ENCODE results near the gene MAGI2. TPM values are rescaled to one million over a fixed set of nuclear protein-coding genes. Genes with fewer than 3 reads are reported as not detected.

Gene MAGI2
- total RNA-seq, 1 experiment from 2014 or later = 0.52 TPM

- intact Hi-C loops (cut with micrococcal nuclease; ENCODE audit: unreplicated experiment) = no loop called here
- H3K4me1 Mint-ChIP-seq (ENCODE audit: low read depth, unreplicated experiment) = no peaks in the 10 kb centered on the region
- H3K27me3 Mint-ChIP-seq (ENCODE audit: unreplicated experiment) = no peaks in the 10 kb centered on the region
- H3K36me3 Mint-ChIP-seq (ENCODE audit: insufficient read depth, unreplicated experiment) = no peaks in the 10 kb centered on the region
- no peaks in the 10 kb centered on the region for H3K9me3 Mint-ChIP-seq (ENCODE audit: low read depth, unreplicated experiment)
- BruUV-seq (replicated peaks) = no TSS peak
- H3K27ac Mint-ChIP-seq (ENCODE audit: unreplicated experiment) = no peak overlapping the region
- no peak for TF ChIP-seq CTCF (IDR thresholded peaks at IDR 0.05; ENCODE audit: unreplicated experiment)
- CTCF ChIA-PET = no interaction called here
- no peak for DNase-seq
- H3K4me3 Mint-ChIP-seq (ENCODE audit: low read depth, unreplicated experiment) = no peak overlapping the region
These were observed 33.0 kb downstream of the MAGI2 start for GRCh38 chr7:79420464-79420863.

- Mint-ChIP-seq H3K27ac (ENCODE audit: unreplicated experiment) (no peak overlapping the region), H3K4me1 (ENCODE audit: low read depth, unreplicated experiment) (no peaks in the 10 kb centered on the region), H3K27me3 (ENCODE audit: unreplicated experiment) (no peaks in the 10 kb centered on the region), H3K36me3 (ENCODE audit: insufficient read depth, unreplicated experiment) (no peaks in the 10 kb centered on the region), H3K4me3 (ENCODE audit: low read depth, unreplicated experiment) (no peak overlapping the region), H3K9me3 (ENCODE audit: low read depth, unreplicated experiment) (no peaks in the 10 kb centered on the region)
- no peak for DNase-seq
- BruUV-seq (replicated peaks) = no TSS peak
- intact Hi-C loops (cut with micrococcal nuclease; ENCODE audit: unreplicated experiment) = no loop called here
- TF ChIP-seq CTCF (IDR thresholded peaks at IDR 0.05; ENCODE audit: unreplicated experiment) = no peak
- CTCF ChIA-PET = no interaction called here
These were observed 38.6 kb downstream of the MAGI2 start for GRCh38 chr7:79414910-79415309.

GRCh38 chr7:79412915-79413314 is 40.6 kb downstream of the MAGI2 start:
- Mint-ChIP-seq H3K4me3 (ENCODE audit: low read depth, unreplicated experiment) (no peak overlapping the region), H3K36me3 (ENCODE audit: insufficient read depth, unreplicated experiment) (no peaks in the 10 kb centered on the region), H3K27me3 (ENCODE audit: unreplicated experiment) (no peaks in the 10 kb centered on the region), H3K4me1 (ENCODE audit: low read depth, unreplicated experiment) (no peaks in the 10 kb centered on the region), H3K9me3 (ENCODE audit: low read depth, unreplicated experiment) (no peaks in the 10 kb centered on the region), H3K27ac (ENCODE audit: unreplicated experiment) (no peak overlapping the region)
- no TSS peak for BruUV-seq (replicated peaks)
- CTCF ChIA-PET = interaction anchor here (0.5 kb wide), 1 partner anchor 817 kb away, joined by 3 read pairs; no protein-coding TSS in a partner anchor
- intact Hi-C loops (cut with micrococcal nuclease; ENCODE audit: unreplicated experiment) = no loop called here
- no peak for DNase-seq
- TF ChIP-seq CTCF (IDR thresholded peaks at IDR 0.05; ENCODE audit: unreplicated experiment) = no peak

- intact Hi-C loops (cut with micrococcal nuclease; ENCODE audit: unreplicated experiment) = no loop called here
- no peaks in the 10 kb centered on the region for H3K9me3 Mint-ChIP-seq (ENCODE audit: low read depth, unreplicated experiment)
- H3K36me3 Mint-ChIP-seq (ENCODE audit: insufficient read depth, unreplicated experiment) = no peaks in the 10 kb centered on the region
- H3K27ac Mint-ChIP-seq (ENCODE audit: unreplicated experiment) = no peak overlapping the region
- BruUV-seq (replicated peaks) = no TSS peak
- H3K27me3 Mint-ChIP-seq (ENCODE audit: unreplicated experiment) = no peaks in the 10 kb centered on the region
- CTCF ChIA-PET = interaction anchor here (0.5 kb wide), 1 partner anchor 816 kb away, joined by 3 read pairs; no protein-coding TSS in a partner anchor
- no peak for TF ChIP-seq CTCF (IDR thresholded peaks at IDR 0.05; ENCODE audit: unreplicated experiment)
- H3K4me1 Mint-ChIP-seq (ENCODE audit: low read depth, unreplicated experiment) = no peaks in the 10 kb centered on the region
- no peak for DNase-seq
- H3K4me3 Mint-ChIP-seq (ENCODE audit: low read depth, unreplicated experiment) = no peak overlapping the region
These were observed 41.0 kb downstream of the MAGI2 start for GRCh38 chr7:79412438-79412837.
